ENCODE measurements around the gene LAMC3.

DNA sequence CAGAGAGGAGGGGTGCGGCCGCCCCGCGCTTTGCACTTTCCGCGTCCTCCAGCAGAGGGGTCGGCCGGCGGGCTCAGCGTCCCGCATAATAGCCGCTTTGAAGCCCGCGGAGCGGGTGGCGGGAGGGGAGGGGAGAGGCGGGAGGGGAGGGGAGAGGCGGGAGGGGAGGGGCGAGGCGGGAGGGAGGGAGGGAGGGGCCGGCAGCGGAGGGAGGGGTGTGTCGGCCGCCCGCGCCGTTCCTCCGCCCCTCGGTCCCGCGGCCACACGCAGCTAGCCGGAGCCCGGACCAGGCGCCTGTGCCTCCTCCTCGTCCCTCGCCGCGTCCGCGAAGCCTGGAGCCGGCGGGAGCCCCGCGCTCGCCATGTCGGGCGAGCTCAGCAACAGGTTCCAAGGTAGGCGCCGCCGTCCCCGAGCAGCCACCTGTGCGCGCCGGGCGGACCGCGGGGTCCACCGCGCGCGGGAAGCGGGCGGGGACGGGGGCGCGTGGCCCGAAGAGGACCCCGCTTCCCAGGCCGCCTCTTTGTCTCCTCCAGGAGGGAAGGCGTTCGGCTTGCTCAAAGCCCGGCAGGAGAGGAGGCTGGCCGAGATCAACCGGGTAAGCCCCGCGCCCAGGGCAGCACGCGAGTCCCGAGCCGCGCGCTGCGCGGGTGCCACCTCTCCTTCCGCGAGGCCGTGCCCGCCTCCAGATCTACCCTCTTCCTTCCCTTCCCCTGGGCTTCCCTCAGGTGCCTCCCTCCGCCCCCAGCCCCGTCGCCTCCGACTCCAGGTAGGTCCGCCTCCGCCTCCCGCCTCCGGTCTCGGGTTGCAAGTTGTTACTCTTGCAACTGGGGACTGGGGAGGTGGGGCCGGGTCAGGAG lies 87.5 kb downstream of the LAMC3 start, which contains the start of gene AIF1L:
- TF ChIP-seq, protein P1, sequence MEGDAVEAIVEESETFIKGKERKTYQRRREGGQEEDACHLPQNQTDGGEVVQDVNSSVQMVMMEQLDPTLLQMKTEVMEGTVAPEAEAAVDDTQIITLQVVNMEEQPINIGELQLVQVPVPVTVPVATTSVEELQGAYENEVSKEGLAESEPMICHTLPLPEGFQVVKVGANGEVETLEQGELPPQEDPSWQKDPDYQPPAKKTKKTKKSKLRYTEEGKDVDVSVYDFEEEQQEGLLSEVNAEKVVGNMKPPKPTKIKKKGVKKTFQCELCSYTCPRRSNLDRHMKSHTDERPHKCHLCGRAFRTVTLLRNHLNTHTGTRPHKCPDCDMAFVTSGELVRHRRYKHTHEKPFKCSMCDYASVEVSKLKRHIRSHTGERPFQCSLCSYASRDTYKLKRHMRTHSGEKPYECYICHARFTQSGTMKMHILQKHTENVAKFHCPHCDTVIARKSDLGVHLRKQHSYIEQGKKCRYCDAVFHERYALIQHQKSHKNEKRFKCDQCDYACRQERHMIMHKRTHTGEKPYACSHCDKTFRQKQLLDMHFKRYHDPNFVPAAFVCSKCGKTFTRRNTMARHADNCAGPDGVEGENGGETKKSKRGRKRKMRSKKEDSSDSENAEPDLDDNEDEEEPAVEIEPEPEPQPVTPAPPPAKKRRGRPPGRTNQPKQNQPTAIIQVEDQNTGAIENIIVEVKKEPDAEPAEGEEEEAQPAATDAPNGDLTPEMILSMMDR (IDR thresholded peaks at IDR 0.05) = no peak
- TF ChIP-seq POLR2A (IDR thresholded peaks at IDR 0.05) = peak in 1 of 2 donors; percentile 30
- TF ChIP-seq POLR2AphosphoS5 (IDR thresholded peaks at IDR 0.05) = no peak
